AG04450 (cell line): ENCODE measurements around the gene ARHGEF5. TPM values are rescaled to one million over a fixed set of nuclear protein-coding genes. Genes with fewer than 3 reads are reported as not detected.

Experiments used
- CTCF ChIA-PET: fragments of 300-600, 350-600 bp; formaldehyde crosslinking; extraction: SDS; loops from one replicate; lab custom pipeline; 2022; ENCODE audit warnings: antibody characterized with exemption, inconsistent platforms; lab: Charles Lee
- POLR2A ChIA-PET: fragments of 350-600 bp; formaldehyde crosslinking; extraction: SDS; loops from one replicate; lab custom pipeline; 2021; ENCODE audit warnings: antibody characterized with exemption, inconsistent platforms; lab: Yijun Ruan, JAX
- DNase-seq: peaks from one replicate; pipeline ENCODE4 v3.0.0-alpha.2; 2011; ENCODE audit warnings: low read depth, low spot score
- H3K27ac ChIP-seq: one replicate; pipeline ENCODE4 v1.5.1; 2012; ENCODE audit warnings: low read depth, low read length, control low read depth
- H3K27me3 ChIP-seq: one replicate; pipeline ENCODE4 v1.6.0; 2012; ENCODE audit warnings: low read length; ENCODE audit not compliant: control insufficient read depth, insufficient read depth
- H3K4me3 ChIP-seq: 2 replicates; pipeline ENCODE4 v1.5.1; 2011; ENCODE audit warnings: mild to moderate bottlenecking, low read depth, low read length, control low read depth
- H3K9me3 ChIP-seq: 2 replicates; pipeline ENCODE4 v1.5.1; 2012; ENCODE audit warnings: low read length; ENCODE audit not compliant: control insufficient read depth, insufficient read depth
- CTCF ChIP-seq: IDR thresholded peaks from 2 replicates; pipeline ENCODE4 v1.5.1; 2011; ENCODE audit warnings: low read depth, low read length, control low read depth, inconsistent platforms
- polyA plus RNA-seq: library from polyadenylated mRNA; depleted of rRNA; stranded (reverse); fragments of >200 nt; gene quantifications from 2 replicates; pipeline ENCODE4 v1.2.3, GENCODE V29; 2011

The ARHGEF5 gene
- polyA plus RNA-seq, 1 experiment, result 0.47 TPM

GRCh38 chr7:144379776-144380384 lies 24.7 kb downstream of the ARHGEF5 start:
- POLR2A ChIA-PET, result no interaction called here

GRCh38 chr7:144384071-144384470 lies 28.9 kb downstream of the ARHGEF5 start:
- DNase-seq, result no peak
- Histone ChIP-seq H3K9me3 (peaks cover 5% of the 10 kb centered on the region; the same call in 1 of the 2 replicates), H3K27me3 (no peaks in the 10 kb centered on the region), H3K4me3 (no peak overlapping the region), H3K27ac (no peak overlapping the region)
- no peak for TF ChIP-seq CTCF
- CTCF ChIA-PET, result no interaction called here
- POLR2A ChIA-PET, result no interaction called here

More at GRCh38 chr7:144379776-144380384, 24.7 kb downstream of the ARHGEF5 start:
- DNase-seq, result no peak
- TF ChIP-seq CTCF, result no peak
- H3K27me3 ChIP-seq, result no peaks in the 10 kb centered on the region
- H3K4me3 ChIP-seq, result no peak overlapping the region
- CTCF ChIA-PET, result interaction anchor here (1.7 kb wide), 1 partner anchor 12 kb away, joined by 4 read pairs; no protein-coding TSS in a partner anchor
- H3K27ac ChIP-seq, result no peak overlapping the region
- H3K9me3 ChIP-seq, result peaks cover 11% of the 10 kb centered on the region

GRCh38 chr7:144384555-144385245 lies 29.5 kb downstream of the ARHGEF5 start:
- Histone ChIP-seq H3K27ac (no peak overlapping the region), H3K4me3 (no peak overlapping the region), H3K9me3 (peaks cover 3% of the 10 kb centered on the region; the same call in 1 of the 2 replicates), H3K27me3 (no peaks in the 10 kb centered on the region)
- POLR2A ChIA-PET, result no interaction called here
- no peak for DNase-seq
- TF ChIP-seq CTCF, result no peak
- CTCF ChIA-PET, result no interaction called here

GRCh38 chr7:144386741-144387140 lies 31.5 kb downstream of the ARHGEF5 start:
- Histone ChIP-seq H3K27ac (no peak overlapping the region), H3K4me3 (no peak overlapping the region), H3K27me3 (no peaks in the 10 kb centered on the region), H3K9me3 (no peaks in the 10 kb centered on the region)
- CTCF ChIA-PET, result interaction anchor here (0.6 to 1.5 kb wide), 2 partner anchors 209 to 277 kb away, joined by 3 to 4 read pairs; no protein-coding TSS in a partner anchor
- no peak for DNase-seq
- TF ChIP-seq CTCF, result no peak
- POLR2A ChIA-PET, result no interaction called here

- Histone ChIP-seq H3K27me3 (no peaks in the 10 kb centered on the region), H3K4me3 (no peak overlapping the region), H3K9me3 (no peaks in the 10 kb centered on the region), H3K27ac (no peak overlapping the region)
- CTCF ChIA-PET, result no interaction called here
- TF ChIP-seq CTCF, result no peak
- POLR2A ChIA-PET, result no interaction called here
- no peak for DNase-seq
Measured at GRCh38 chr7:144388950-144389349, 33.7 kb downstream of the ARHGEF5 start.
